Body of pancreas (tissue), 4 donors: ENCODE measurements around the gene GNAI2.
A peak's percentile ranks its signal among the peaks of the same experiment; 100 is the strongest.

Source experiments
- CTCF ChIP-seq, 7 experiments: fragments of 450-650 bp in 4 of 7; fragments of 200-600 bp in 3 of 7; sonication (generic) in 3 of 7; IDR thresholded peaks; one replicate each; pipeline ENCODE4 v1.5.1; 2016 to 2019; ENCODE audit warnings: antibody characterized with exemption in 7 of 7
- POLR2A ChIP-seq, 3 donors: fragments of 450-650 bp; IDR thresholded peaks; one replicate each; pipeline ENCODE4 v1.6.1; 2016; ENCODE audit warnings: antibody characterized with exemption in 3 of 3, mild to moderate bottlenecking in 2 of 3

GRCh38 chr3:50205413-50206276 is 30.4 kb upstream of the GNAI2 start:
- TF ChIP-seq CTCF (IDR thresholded peaks at IDR 0.05) (no peak), POLR2A (IDR thresholded peaks at IDR 0.05) (peak; percentile 67 to 79 (median 69))
